ENCODE data around the gene CELF4.

The CELF4 gene

DNA sequence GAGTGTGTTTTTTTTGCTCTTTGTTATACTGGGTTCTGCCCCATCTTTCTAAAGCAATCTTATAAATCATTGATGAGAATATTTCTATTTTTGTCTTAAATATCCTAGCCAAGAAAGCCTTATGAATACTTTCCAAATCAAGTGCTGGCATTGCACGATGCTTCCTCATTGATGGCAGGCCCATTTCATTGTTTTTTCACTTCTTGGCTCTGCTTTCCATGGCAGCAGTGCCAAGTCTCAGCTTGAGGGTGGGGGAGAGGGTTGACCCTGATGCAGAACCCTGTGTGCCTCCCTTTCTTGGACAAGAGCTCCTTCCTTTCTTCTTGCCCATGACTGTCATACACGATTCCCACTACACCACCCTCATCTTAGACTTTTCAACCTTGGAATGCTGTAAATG, 16.7 kb upstream of the CELF4 start:
- TF ChIP-seq, protein P1, sequence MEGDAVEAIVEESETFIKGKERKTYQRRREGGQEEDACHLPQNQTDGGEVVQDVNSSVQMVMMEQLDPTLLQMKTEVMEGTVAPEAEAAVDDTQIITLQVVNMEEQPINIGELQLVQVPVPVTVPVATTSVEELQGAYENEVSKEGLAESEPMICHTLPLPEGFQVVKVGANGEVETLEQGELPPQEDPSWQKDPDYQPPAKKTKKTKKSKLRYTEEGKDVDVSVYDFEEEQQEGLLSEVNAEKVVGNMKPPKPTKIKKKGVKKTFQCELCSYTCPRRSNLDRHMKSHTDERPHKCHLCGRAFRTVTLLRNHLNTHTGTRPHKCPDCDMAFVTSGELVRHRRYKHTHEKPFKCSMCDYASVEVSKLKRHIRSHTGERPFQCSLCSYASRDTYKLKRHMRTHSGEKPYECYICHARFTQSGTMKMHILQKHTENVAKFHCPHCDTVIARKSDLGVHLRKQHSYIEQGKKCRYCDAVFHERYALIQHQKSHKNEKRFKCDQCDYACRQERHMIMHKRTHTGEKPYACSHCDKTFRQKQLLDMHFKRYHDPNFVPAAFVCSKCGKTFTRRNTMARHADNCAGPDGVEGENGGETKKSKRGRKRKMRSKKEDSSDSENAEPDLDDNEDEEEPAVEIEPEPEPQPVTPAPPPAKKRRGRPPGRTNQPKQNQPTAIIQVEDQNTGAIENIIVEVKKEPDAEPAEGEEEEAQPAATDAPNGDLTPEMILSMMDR (IDR thresholded peaks at IDR 0.05; ENCODE audit: extremely low read depth, missing control alignments): no peak
- no peak for DNase-seq (ENCODE audit: low spot score)

DNA sequence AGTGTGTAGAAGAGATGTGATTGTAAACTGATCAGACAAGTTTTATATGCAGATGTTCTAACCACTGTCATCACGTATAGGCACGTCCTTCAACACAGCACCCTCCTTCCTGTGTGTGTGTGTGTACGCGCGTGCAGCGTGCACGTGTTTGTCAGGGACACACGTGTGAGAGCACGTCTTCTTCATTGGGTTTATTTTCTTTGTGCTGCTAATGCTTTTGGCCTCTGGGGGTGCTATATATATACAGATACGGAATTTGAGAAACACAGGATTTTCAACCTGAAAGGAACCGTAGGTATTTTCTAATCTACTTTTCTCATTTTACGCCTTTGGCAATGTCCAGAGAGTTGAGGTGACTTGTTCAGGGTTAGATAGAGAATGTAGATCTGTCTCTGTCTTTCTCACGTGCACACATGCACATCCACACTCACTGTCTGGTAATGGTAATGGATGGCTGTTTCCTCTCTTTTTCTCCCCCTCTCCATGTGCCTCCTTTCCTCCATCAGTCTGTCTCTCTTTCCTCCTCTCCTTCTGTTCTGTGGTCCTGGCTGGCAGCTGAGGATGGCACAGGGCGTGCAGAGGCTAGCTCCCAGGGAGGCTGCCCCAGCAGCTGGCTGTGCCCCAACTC, 13.4 kb upstream of the CELF4 start:
- DNase-seq (ENCODE audit: low spot score): no peak
- TF ChIP-seq, protein P1 (IDR thresholded peaks at IDR 0.05; ENCODE audit: extremely low read depth, missing control alignments): no peak

DNA sequence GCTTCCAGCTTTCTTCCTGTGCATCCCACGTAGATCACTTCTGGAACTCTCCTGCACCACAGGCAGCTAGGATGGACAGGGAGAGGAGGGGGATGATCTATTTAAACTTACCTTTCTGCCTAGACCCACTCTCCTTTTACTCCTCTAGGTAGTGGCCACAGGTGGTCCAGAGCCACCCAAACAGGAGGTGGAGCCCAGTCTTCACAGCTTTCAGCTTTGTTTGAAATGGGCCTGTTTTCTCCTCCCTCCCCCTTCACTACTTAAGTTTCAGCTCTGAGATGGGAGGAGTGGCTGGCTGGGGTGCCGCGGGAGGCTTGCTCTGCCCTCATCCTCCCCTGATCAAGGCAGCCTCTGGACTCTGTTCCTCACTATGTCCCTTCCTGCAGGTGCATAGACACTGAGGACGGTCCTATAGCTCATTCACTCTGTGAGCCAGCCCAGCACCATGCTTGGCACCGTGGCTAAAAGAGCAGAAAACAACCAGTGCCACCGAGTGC, 12.6 kb upstream of the CELF4 start:
- DNase-seq (ENCODE audit: low spot score): no peak
- TF ChIP-seq, protein P1 (IDR thresholded peaks at IDR 0.05; ENCODE audit: extremely low read depth, missing control alignments): no peak

DNA sequence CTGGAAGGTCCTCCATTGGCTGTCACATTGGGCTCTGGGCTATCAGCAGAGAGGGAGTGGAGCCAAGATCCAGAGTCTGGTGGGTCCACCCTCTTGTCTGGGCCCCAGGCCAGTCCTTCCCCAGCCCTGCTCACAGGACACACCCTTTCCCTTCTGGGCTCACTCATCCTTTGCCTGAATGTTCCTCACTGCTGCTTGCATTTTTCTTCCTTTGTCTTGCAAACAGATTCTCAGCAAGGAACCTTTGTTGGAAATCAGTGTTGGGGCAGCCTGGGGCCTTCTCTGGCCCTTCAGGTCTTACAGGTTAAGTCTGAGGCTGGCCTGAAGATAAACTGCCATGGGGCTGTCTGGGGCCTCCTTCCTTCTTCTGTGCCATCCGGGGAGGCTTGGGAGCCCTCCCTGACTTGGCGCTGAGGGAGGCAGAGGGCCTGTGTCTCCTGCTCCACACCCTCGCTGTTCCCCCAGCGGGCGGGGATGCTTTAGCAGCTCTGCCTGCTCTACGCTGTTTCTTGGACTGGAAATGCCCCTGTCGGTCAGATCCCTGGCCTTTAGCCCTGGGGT, 11.5 kb upstream of the CELF4 start:
- TF ChIP-seq, protein P1 (IDR thresholded peaks at IDR 0.05; ENCODE audit: extremely low read depth, missing control alignments): no peak
- no peak for DNase-seq (ENCODE audit: low spot score)

DNA sequence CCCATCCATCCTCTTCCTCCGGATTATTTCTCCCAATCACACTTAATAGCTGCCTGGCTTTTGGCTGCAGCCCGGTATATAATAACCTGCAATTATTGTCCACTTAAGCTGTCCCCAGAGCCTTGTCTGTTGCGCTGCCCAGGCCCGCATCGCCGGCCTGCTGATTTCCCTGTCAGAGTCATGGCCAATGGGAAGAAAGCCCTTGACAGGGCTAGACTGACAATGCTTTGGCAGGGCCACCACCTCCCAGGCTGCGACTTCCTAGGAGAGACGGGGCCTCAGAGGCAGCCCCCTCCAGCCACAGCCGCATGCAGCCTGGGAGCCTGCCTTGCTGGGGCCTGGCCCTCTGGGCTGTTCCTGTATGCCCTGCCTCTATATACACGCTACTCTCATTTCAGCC, 10.0 kb upstream of the CELF4 start:
- no peak for DNase-seq (ENCODE audit: low spot score)
- TF ChIP-seq, protein P1 (IDR thresholded peaks at IDR 0.05; ENCODE audit: extremely low read depth, missing control alignments): no peak

DNA sequence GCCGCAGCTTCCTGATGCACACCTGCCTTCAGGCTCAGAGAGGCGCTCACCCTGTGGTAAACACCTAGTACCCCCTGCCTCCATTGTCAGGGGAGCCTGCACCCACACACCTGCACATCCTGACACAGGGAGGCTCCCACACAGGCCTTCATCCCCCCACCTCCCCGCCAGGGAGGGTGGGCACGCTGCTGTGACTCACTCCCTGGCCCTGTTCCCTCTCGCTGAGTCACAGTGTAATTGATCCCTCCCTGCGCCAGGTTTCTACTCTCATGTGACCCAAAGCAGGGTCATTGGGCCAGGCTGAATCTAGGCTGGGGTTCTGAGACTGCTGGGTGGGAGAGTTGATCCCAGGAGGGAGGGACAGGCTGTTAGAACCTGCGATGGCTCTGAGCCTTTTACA, 8.5 kb upstream of the CELF4 start:
- DNase-seq (ENCODE audit: low spot score): no peak
- TF ChIP-seq, protein P1 (IDR thresholded peaks at IDR 0.05; ENCODE audit: extremely low read depth, missing control alignments): no peak

DNA sequence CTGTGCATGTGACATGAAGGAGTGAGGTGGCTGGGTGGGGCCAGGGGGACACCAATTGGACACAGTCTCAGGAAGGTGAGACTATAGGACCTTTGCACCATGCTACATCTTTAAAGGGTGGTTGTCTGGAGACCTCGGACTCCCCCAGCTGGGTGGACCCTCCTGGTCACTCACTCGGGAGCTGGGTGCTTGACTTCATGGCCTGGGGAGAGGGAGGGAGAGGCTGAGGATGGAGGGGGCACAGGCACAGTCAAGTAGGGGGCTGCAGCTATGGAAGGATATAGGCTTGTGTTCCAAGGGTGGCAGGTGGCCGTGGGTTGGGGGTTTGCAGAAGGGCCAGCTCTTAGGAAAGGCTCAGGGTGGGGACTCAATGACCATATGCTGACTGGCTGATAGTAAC, 7.1 kb upstream of the CELF4 start:
- DNase-seq (ENCODE audit: low spot score): no peak
- TF ChIP-seq, protein P1 (IDR thresholded peaks at IDR 0.05; ENCODE audit: extremely low read depth, missing control alignments): no peak
